H1 (cell line): Measurements from ENCODE around the gene INSIG1. TPM values are rescaled to one million over a fixed set of nuclear protein-coding genes. Genes with fewer than 3 reads are reported as not detected.

Source experiments
- CTCF ChIA-PET: fragments of 300-600 bp; sonication (Branson Sonifier 250); formaldehyde crosslinking; loops from one replicate; lab custom pipeline; 2021; ENCODE audit not compliant: partially characterized antibody; lab: Charles Lee
- POLR2A ChIA-PET: fragments of 300-600 bp; sonication (Branson Sonifier 250); formaldehyde crosslinking; loops from one replicate; lab custom pipeline; 2021; ENCODE audit warnings: inconsistent platforms; ENCODE audit not compliant: partially characterized antibody; lab: Charles Lee
- DNase-seq, 2 experiments: peaks; one replicate each; pipeline versions ENCODE4 v3.0.0 to v3.0.0-alpha.2; 2010 to 2022; ENCODE audit warnings: low spot score in 2 of 2, low read depth in 1 of 2, mixed read lengths in 1 of 2
- FAIRE-seq: peaks from 2 replicates; lab custom pipeline; 2011; peaks lifted over from hg19 to GRCh38; lab: Jason Lieb, UNC
- H2AFZ ChIP-seq: 2 replicates; pipeline ENCODE4 v1.8.1; 2012; ENCODE audit warnings: low read length, inconsistent platforms
- H2AK5ac ChIP-seq: 2 replicates; pipeline ENCODE4 v1.6.1; 2013; ENCODE audit warnings: low read depth, low read length
- H2BK120ac ChIP-seq: replicated peaks from 2 replicates; pipeline ENCODE3; 2013; ENCODE audit warnings: low read depth, low read length, inconsistent platforms
- H2BK12ac ChIP-seq: 2 replicates; pipeline ENCODE4 v1.6.1; 2013; ENCODE audit warnings: low read depth, low read length
- H2BK15ac ChIP-seq: 2 replicates; pipeline ENCODE4 v1.6.1; 2013; ENCODE audit warnings: low read length
- H2BK20ac ChIP-seq: 2 replicates; pipeline ENCODE4 v1.6.1; 2013; ENCODE audit warnings: low read length
- H2BK5ac ChIP-seq: 2 replicates; pipeline ENCODE4 v1.6.1; 2013; ENCODE audit warnings: low read depth, low read length
- H3K14ac ChIP-seq: 2 replicates; pipeline ENCODE4 v1.6.1; 2013; ENCODE audit warnings: inconsistent platforms; ENCODE audit not compliant: insufficient read length
- H3K18ac ChIP-seq: 2 replicates; pipeline ENCODE4 v1.6.1; 2013; ENCODE audit warnings: low read length; ENCODE audit errors: extremely low read depth
- H3K23ac ChIP-seq: 2 replicates; pipeline ENCODE4 v1.6.1; 2013; ENCODE audit warnings: inconsistent platforms; ENCODE audit not compliant: insufficient read length
- H3K23me2 ChIP-seq: 2 replicates; pipeline ENCODE4 v1.6.1; 2013; ENCODE audit warnings: low read depth, low read length
- H3K27ac ChIP-seq: 2 replicates; pipeline ENCODE4 v1.6.1; 2011; ENCODE audit warnings: low read depth, low read length, inconsistent platforms
- H3K27me3 ChIP-seq, 4 experiments: replicated peaks in 1 of 4; 1 replicate in 1 of 4; 2 replicates in 3 of 4; pipeline versions ENCODE4 v1.6.1 to v1.8.1; 2011 to 2013; ENCODE audit warnings: low read length in 3 of 4, mild to moderate bottlenecking in 3 of 4, inconsistent platforms in 2 of 4, mixed read lengths in 2 of 4, moderate library complexity in 1 of 4; ENCODE audit not compliant: control insufficient read depth in 3 of 4, insufficient read depth in 3 of 4; ENCODE audit errors: extremely low read depth in 1 of 4
- H3K36me3 ChIP-seq, 4 experiments: 2 replicates each; pipeline versions ENCODE4 v1.6.1 to v1.8.1; 2011 to 2013; ENCODE audit warnings: mild to moderate bottlenecking in 4 of 4, low read length in 3 of 4, moderate library complexity in 2 of 4, control low read depth in 1 of 4, inconsistent platforms in 1 of 4; ENCODE audit not compliant: insufficient read depth in 4 of 4, control insufficient read depth in 2 of 4
- H3K4ac ChIP-seq: replicated peaks from 2 replicates; pipeline ENCODE3; 2013; ENCODE audit warnings: low read length, low read depth, mixed read lengths, inconsistent platforms; ENCODE audit not compliant: insufficient read length
- H3K4me1 ChIP-seq, 4 experiments: replicated peaks in 1 of 4; 1 replicate in 1 of 4; 2 replicates in 3 of 4; pipeline versions ENCODE4 v1.6.1 to v1.8.1; 2011 to 2013; ENCODE audit warnings: low read length in 3 of 4, inconsistent platforms in 2 of 4, mixed read lengths in 1 of 4; ENCODE audit not compliant: insufficient read depth in 4 of 4, control insufficient read depth in 3 of 4
- H3K4me2 ChIP-seq, 2 experiments: 2 replicates each; pipeline versions ENCODE4 v1.6.1 to v1.8.1; 2011 to 2013; ENCODE audit warnings: low read depth in 2 of 2, low read length in 2 of 2, control low read depth in 1 of 2, inconsistent platforms in 1 of 2, mild to moderate bottlenecking in 1 of 2; ENCODE audit not compliant: insufficient read depth in 1 of 2
- H3K4me3 ChIP-seq, 4 experiments: fragments of 200-600, 300-600 bp in 1 of 4; sonication (generic), shearing (Covaris generic), sonication (Bioruptor Twin) in 1 of 4; 2 replicates each; pipeline versions ENCODE4 v1.5.1 to v1.8.1; 2011 to 2016; ENCODE audit warnings: low read length in 4 of 4, low read depth in 3 of 4, control low read depth in 2 of 4, inconsistent platforms in 2 of 4, mild to moderate bottlenecking in 2 of 4, mixed read lengths in 1 of 4, moderate library complexity in 1 of 4; ENCODE audit not compliant: insufficient read depth in 2 of 4; ENCODE audit errors: extremely low read depth in 1 of 4
- H3K56ac ChIP-seq: replicated peaks from 2 replicates; pipeline ENCODE3; 2013; ENCODE audit warnings: low read depth, mild to moderate bottlenecking, mixed read lengths, low read length, inconsistent platforms; ENCODE audit not compliant: insufficient read length
- H3K79me1 ChIP-seq: 2 replicates; pipeline ENCODE4 v1.6.1; 2013; ENCODE audit warnings: low read depth, low read length, control low read depth
- H3K79me2 ChIP-seq, 2 experiments: 2 replicates each; pipeline versions ENCODE4 v1.6.1 to v1.8.1; 2012 to 2013; ENCODE audit warnings: low read length in 2 of 2, mild to moderate bottlenecking in 2 of 2, inconsistent platforms in 1 of 2; ENCODE audit not compliant: insufficient read depth in 2 of 2, control insufficient read depth in 1 of 2
- H3K9ac ChIP-seq, 4 experiments: replicated peaks in 1 of 4; 1 replicate in 1 of 4; 2 replicates in 3 of 4; pipeline versions ENCODE4 v1.6.1 to v1.8.1; 2011 to 2013; ENCODE audit warnings: low read depth in 3 of 4, low read length in 3 of 4, control low read depth in 2 of 4, mild to moderate bottlenecking in 2 of 4, moderate library complexity in 2 of 4, inconsistent platforms in 1 of 4; ENCODE audit errors: extremely low read depth in 1 of 4
- H3K9me3 ChIP-seq, 2 experiments: 2 replicates each; pipeline versions ENCODE4 v1.6.1 to v1.8.1; 2012 to 2013; ENCODE audit warnings: mild to moderate bottlenecking in 2 of 2, moderate library complexity in 2 of 2, control low read depth in 1 of 2, inconsistent platforms in 1 of 2, low read depth in 1 of 2, low read length in 1 of 2, mixed read lengths in 1 of 2; ENCODE audit not compliant: insufficient read depth in 2 of 2
- H4K20me1 ChIP-seq, 2 experiments: replicated peaks in 1 of 2; 2 replicates each; pipeline versions ENCODE3 to v1.8.1; 2011 to 2013; ENCODE audit warnings: inconsistent platforms in 2 of 2, low read length in 2 of 2, mild to moderate bottlenecking in 1 of 2; ENCODE audit not compliant: insufficient read depth in 2 of 2, control insufficient read depth in 1 of 2
- H4K5ac ChIP-seq: 2 replicates; pipeline ENCODE4 v1.6.1; 2013; ENCODE audit warnings: low read length, low read depth, mixed read lengths, inconsistent platforms; ENCODE audit not compliant: insufficient read length
- H4K8ac ChIP-seq: 2 replicates; pipeline ENCODE4 v1.8.0; 2013; ENCODE audit warnings: mild to moderate bottlenecking, moderate library complexity, low read length, inconsistent platforms; ENCODE audit not compliant: insufficient read depth; ENCODE audit errors: extremely low read depth
- H4K91ac ChIP-seq: replicated peaks from 2 replicates; pipeline ENCODE3; 2013; ENCODE audit warnings: low read length, mixed read lengths, inconsistent platforms; ENCODE audit not compliant: insufficient read length
- ASH2L ChIP-seq: fragments of 200-600, 300-600 bp; sonication (generic); IDR thresholded peaks from one replicate; pipeline ENCODE4 v1.7.1; 2017; ENCODE audit warnings: low read length
- GTF2F1 ChIP-seq: IDR thresholded peaks from 2 replicates; pipeline ENCODE4 v1.6.1; 2012; ENCODE audit warnings: low read depth, low read length, improper control_type of control experiment, borderline replicate concordance
- SP2 ChIP-seq: IDR thresholded peaks from 2 replicates; pipeline ENCODE4 v1.6.1; 2012; ENCODE audit warnings: mild to moderate bottlenecking, low read length, inconsistent platforms
- SP4 ChIP-seq: IDR thresholded peaks from 2 replicates; pipeline ENCODE4 v1.6.1; 2012; ENCODE audit warnings: low read length, inconsistent platforms
- TAF7 ChIP-seq: optimal IDR thresholded peaks from 2 replicates; pipeline ENCODE3; 2011; ENCODE audit warnings: low read depth, mild to moderate bottlenecking, inconsistent platforms, low read length, moderate library complexity, borderline replicate concordance
- TEAD4 ChIP-seq: IDR thresholded peaks from 2 replicates; pipeline ENCODE4 v1.6.1; 2012; ENCODE audit warnings: low read depth, low read length, inconsistent platforms, mixed read lengths
- WGBS, 2 experiments: shearing (Covaris generic) in 1 of 2; methylation state at CpG; one replicate each; pipeline versions ENCODE4 v1.1.6 to v1.1.7; 2013 to 2015; ENCODE audit warnings: low lambda C conversion rate in 2 of 2, mixed read lengths in 2 of 2, inconsistent platforms in 1 of 2, low coverage in 1 of 2, missing lambda C conversion rate in 1 of 2; ENCODE audit not compliant: insufficient replicate concordance in 2 of 2, insufficient coverage in 1 of 2, insufficient read length in 1 of 2; ENCODE audit errors: extremely low coverage in 1 of 2, missing lambda C conversion rate in 1 of 2; 5-methylcytosine and 5-hydroxymethylcytosine counted together
- polyA plus RNA-seq, 7 experiments: library from polyadenylated mRNA; depleted of rRNA in 3 of 7; stranded (reverse) in 5 of 7; unstranded in 2 of 7; fragments of >200 nt in 5 of 7; fragments of 200-250 nt in 2 of 7; gene quantifications; 1 replicate in 5 of 7; 2 replicates in 1 of 7; 4 replicates in 1 of 7; pipeline versions ENCODE4 v1.2.1 to v1.2.3, GENCODE V29; 2011 to 2013; ENCODE audit warnings: missing spikeins in 2 of 7, mixed read lengths in 2 of 7
- total RNA-seq: library from RNA; stranded (reverse); fragmentation: NEBNext Ultra II Directional; extraction: Animal tissue kit (Norgen Biotek cat#: 25700); gene quantifications from 2 replicates; pipeline ENCODE4 v1.2.1, GENCODE V29; 2021
- TF ChIP-seq, protein P1 (sequence below): IDR thresholded peaks from 2 replicates; pipeline ENCODE4 v1.6.1; 2011; ENCODE audit warnings: low read depth, mild to moderate bottlenecking, low read length; ENCODE audit not compliant: insufficient read depth

The INSIG1 gene
- total and polyA plus RNA-seq, 2 of the 8 experiments (the other 6 are each of a cell fraction or from before 2014, with no cell fraction given) = 40.0 to 58.4 TPM

DNA sequence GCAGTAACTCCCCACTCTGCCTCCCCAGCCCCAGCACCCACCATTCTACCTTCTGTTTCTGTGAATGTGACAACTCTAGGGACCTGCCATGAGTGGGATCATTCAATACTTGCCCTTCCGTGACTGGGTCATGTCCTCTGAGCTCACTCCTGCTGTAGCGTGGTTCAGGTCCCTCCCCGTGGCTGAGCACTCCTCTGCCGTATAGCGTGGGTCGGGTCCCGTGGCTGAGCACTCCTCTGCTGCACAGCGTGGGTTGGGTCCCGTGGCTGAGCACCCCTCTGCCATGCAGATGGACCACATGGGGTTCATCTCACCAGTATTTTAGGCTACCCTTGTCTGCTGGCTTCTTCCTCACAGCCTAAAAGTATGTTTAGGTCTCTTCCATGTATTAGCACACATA lies 43.0 kb downstream of the INSIG1 start:
- Histone ChIP-seq H3K4me2 (no peak overlapping the region), H2BK120ac (no peak overlapping the region), H2BK12ac (no peak overlapping the region), H4K5ac (no peak overlapping the region), H2BK20ac (no peak overlapping the region), H3K4ac (no peak overlapping the region), H2AFZ (no peak overlapping the region), H3K4me1 (peaks cover 0 to 2% (median under 1%) of the 10 kb centered on the region in 4 experiments; a peak in 1 of 7 replicates), H3K9ac (no peak overlapping the region), H4K91ac (peak overlapping the region; percentile 30), H4K8ac (no peak overlapping the region), H3K79me2 (no peaks in the 10 kb centered on the region), H2BK15ac (0 out of 2 replicates have a peak overlapping the region, but pooled peaks have one; percentile 95), H3K14ac (no peak overlapping the region), H3K23ac (no peak overlapping the region), H2AK5ac (no peak overlapping the region), H3K4me3 (no peak overlapping the region), H3K27me3 (peaks cover 4 to 8% (median 6%) of the 10 kb centered on the region in 4 experiments; a peak in 6 of 7 replicates), H3K36me3 (no peaks in the 10 kb centered on the region), H3K79me1 (no peaks in the 10 kb centered on the region), H3K9me3 (no peaks in the 10 kb centered on the region), H4K20me1 (no peaks in the 10 kb centered on the region), H3K23me2 (no peaks in the 10 kb centered on the region), H3K18ac (no peak overlapping the region; the same call in 1 of the 2 replicates), H2BK5ac (no peak overlapping the region), H3K56ac (no peak overlapping the region), H3K27ac (no peak overlapping the region)
- FAIRE-seq (no peak), DNase-seq (no peak)
- 90% methylated on average over 9 of the region's 9 CpGs; no CpG with 5 or more reads in 1 of the 2 experiments for WGBS, 2 experiments
- TF ChIP-seq TEAD4 (no peak), ASH2L (no peak), TAF7 (no peak), GTF2F1 (no peak), SP4 (no peak), SP2 (no peak)
- TF ChIP-seq, protein P1, sequence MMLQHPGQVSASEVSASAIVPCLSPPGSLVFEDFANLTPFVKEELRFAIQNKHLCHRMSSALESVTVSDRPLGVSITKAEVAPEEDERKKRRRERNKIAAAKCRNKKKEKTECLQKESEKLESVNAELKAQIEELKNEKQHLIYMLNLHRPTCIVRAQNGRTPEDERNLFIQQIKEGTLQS = no peak
- ChIA-PET POLR2A (no interaction called here), CTCF (interaction anchor here (0.6 to 2.1 kb wide), 2 partner anchors 15 to 119 kb away, joined by 3 to 9 read pairs; no protein-coding TSS in a partner anchor)
